SK-N-MC (cell line): ENCODE data around the gene AKR7A2.

Experiments used
- DNase-seq: peaks from one replicate; pipeline ENCODE4 v3.0.0-alpha.2; 2011; ENCODE audit warnings: low read depth, low spot score
- H3K27ac ChIP-seq: fragments of 200-600 bp; sonication (generic); 2 replicates; pipeline ENCODE4 v1.5.1; 2016; ENCODE audit warnings: mixed run types
- H3K36me3 ChIP-seq: fragments of 200-600 bp; sonication (generic); 2 replicates; pipeline ENCODE4 v1.6.1; 2017; ENCODE audit warnings: antibody characterized with exemption, low read length, mixed read lengths; ENCODE audit not compliant: insufficient read depth
- H3K4me3 ChIP-seq: fragments of 200-600 bp; sonication (generic); 2 replicates; pipeline ENCODE4 v1.5.1; 2016
- H3K9ac ChIP-seq: fragments of 200-600 bp; sonication (generic); 2 replicates; pipeline ENCODE4 v1.8.0; 2017; ENCODE audit warnings: mixed run types, mixed read lengths; ENCODE audit not compliant: insufficient read length
- H3K9me3 ChIP-seq: fragments of 200-600 bp; sonication (generic); 2 replicates; pipeline ENCODE4 v1.6.1; 2017; ENCODE audit warnings: low read depth, mild to moderate bottlenecking, antibody characterized with exemption, low read length, moderate library complexity, mixed read lengths
- EZH2 ChIP-seq: fragments of 200-600 bp; sonication (generic); IDR thresholded peaks from one replicate; pipeline ENCODE4 v1.6.1; 2017; ENCODE audit warnings: antibody characterized with exemption
- FOXP2 ChIP-seq: optimal IDR thresholded peaks from 2 replicates; pipeline ENCODE3; 2011; ENCODE audit warnings: mild to moderate bottlenecking, moderate library complexity; ENCODE audit not compliant: insufficient read depth; ENCODE audit errors: extremely low read length, control extremely low read depth
- POLR2AphosphoS5 ChIP-seq: IDR thresholded peaks from 2 replicates; pipeline ENCODE4 v1.6.1; 2012; ENCODE audit warnings: mild to moderate bottlenecking, low read depth, low read length, borderline replicate concordance

Gene AKR7A2

DNA sequence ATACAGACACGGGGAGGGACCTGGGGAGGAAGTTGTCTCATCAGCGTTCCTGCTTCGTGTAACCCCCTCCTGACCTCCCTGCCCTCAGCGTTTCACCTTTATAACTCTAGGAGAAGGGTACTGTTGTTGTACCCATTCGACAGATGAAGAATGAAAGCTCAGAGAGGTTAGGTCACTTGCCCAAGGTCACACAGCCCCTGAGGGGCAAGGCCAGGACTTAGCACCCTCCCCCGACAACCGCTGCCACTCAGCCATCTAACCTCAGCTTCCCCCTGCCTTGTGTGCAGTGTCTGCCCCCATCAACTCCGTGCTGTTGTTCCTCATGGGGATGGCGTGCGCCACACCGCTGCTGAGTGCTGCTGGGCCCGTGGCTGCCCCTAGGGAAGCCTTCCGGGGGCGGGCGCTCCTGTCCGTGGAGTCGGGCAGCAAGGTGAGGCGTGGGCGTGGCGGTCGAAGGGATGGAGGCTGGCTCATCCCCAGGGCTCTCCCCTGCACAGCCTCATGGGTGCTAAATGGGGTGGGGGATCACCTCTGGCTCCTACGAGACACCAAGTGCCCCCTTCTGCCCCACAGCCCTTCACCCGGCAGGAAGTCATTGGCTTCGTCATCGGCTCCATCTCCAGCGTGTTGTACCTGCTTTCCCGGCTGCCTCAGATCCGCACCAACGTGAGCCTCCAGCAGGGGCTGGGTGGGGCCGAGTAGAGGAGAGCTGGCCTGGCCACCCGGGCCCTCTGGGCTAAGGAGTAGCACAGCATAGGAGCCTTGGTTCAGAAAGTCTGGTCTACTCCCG, 14.2 kb upstream of the AKR7A2 start:
- Histone ChIP-seq H3K9me3 (no peaks in the 10 kb centered on the region), H3K36me3 (no peaks in the 10 kb centered on the region), H3K27ac (no peak overlapping the region), H3K9ac (no peak overlapping the region), H3K4me3 (no peak overlapping the region)
- TF ChIP-seq POLR2AphosphoS5, result no peak
- TF ChIP-seq FOXP2, result no peak
- no peak for TF ChIP-seq EZH2
- no peak for DNase-seq

DNA sequence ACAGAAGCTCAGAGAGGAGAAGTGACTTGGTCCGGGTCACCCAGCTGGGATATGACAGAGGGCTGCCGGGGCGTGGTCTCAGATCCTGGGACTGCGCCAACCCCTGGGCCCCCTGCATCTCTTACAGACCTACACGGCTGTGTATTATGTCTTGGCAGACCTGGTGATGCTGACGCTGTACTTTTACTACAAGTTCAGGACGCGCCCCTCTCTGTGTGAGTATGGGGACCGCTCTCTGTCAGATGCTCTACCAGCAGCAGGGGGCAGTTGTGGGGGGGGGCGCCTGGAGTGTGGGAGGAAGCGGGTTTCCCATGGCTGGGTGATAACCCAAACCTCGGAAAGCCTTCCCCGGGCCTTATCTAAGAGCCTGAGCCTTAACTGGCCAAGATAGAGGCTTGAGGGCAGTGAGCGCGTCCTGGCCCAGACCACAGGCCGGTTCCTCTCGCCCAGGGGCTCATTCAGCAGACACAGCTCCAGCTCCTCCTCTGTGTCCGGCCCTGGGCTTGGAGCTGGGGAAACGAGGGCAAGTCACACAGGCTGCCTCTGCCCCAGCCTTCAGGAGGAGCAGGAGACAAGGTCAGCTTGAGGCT, 13.5 kb upstream of the AKR7A2 start:
- no peak for DNase-seq
- Histone ChIP-seq H3K27ac (no peak overlapping the region), H3K9ac (no peak overlapping the region), H3K36me3 (no peaks in the 10 kb centered on the region), H3K9me3 (no peaks in the 10 kb centered on the region), H3K4me3 (no peak overlapping the region)
- TF ChIP-seq POLR2AphosphoS5 (no peak), FOXP2 (no peak), EZH2 (no peak)

DNA sequence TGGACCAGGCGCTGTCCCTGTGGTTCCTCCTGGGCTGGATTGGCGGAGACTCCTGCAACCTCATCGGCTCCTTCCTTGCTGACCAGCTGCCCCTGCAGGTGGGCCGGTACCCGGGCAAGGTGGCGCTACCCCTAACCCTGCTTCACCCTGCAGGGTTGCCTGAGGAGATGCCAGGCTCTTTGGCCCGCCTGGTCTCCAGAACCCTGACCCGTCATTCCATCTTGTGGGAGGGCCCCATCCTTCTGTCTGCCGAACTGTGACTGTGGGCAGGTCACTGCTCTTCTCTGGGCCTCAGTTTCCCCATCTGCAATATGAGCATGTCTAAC, 12.7 kb upstream of the AKR7A2 start:
- Histone ChIP-seq H3K4me3 (no peak overlapping the region), H3K27ac (no peak overlapping the region), H3K9me3 (no peaks in the 10 kb centered on the region), H3K9ac (no peak overlapping the region), H3K36me3 (no peaks in the 10 kb centered on the region)
- DNase-seq, result no peak
- no peak for TF ChIP-seq FOXP2
- TF ChIP-seq POLR2AphosphoS5, result no peak
- no peak for TF ChIP-seq EZH2

DNA sequence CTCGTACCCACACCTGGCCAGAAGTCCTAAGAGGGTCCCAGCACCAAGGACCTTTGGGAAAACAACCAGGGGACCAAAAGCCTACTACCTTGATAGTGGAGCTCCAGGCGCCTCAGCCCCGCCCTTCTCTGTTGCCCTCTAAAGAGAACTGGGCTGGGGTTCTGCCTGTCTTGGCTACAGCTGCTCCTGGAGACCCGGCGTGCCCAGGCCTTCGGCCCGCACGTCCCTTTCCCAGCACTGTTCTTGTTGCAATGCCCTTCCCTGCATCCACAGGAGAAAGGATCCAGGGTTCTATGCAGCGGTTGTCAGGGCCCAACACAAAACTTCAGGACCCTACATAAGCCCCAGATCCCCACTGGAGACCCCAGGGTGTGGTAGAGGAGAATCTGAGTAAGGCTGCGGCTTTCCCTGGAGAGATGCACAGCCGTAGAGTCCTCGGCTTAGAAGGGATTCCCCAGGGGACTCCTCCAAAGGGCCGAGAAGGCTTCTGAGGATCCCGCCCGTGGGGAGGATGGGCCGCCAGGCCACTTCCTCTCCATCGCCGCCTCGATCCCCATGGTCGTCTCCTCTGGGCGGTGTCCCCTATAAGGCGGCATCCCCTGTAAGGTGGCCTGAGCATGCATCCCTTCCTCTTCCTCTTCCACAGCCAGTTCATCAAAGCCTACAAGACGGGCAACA, 12.2 kb upstream of the AKR7A2 start:
- Histone ChIP-seq H3K27ac (no peak overlapping the region), H3K9ac (no peak overlapping the region), H3K4me3 (no peak overlapping the region), H3K36me3 (no peaks in the 10 kb centered on the region), H3K9me3 (no peaks in the 10 kb centered on the region)
- no peak for TF ChIP-seq EZH2
- no peak for DNase-seq

DNA sequence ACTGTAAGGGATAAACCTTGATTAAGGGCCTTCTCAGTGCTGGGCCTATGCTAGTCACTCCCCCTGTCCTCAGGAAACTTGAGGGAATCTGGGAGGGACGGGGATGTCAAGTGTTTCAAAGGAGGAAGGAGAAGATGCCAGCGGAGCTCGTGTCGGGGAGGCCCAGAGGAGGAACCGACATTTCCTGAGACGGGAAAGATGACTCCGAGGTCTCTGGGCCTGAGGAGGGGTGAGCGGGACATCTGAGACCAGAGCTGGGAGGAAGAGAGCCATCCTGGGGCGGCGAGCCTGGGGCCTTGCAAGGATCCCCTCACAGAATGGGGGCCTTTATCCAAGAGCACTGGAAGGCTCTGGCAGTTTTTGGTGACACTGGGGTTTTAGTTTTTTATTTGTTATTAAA, 10.5 kb upstream of the AKR7A2 start:
- Histone ChIP-seq H3K27ac (no peak overlapping the region), H3K9ac (no peak overlapping the region), H3K4me3 (no peak overlapping the region), H3K9me3 (no peaks in the 10 kb centered on the region), H3K36me3 (no peaks in the 10 kb centered on the region)
- no peak for TF ChIP-seq POLR2AphosphoS5
- no peak for TF ChIP-seq EZH2
- TF ChIP-seq FOXP2, result no peak
- DNase-seq, result no peak

DNA sequence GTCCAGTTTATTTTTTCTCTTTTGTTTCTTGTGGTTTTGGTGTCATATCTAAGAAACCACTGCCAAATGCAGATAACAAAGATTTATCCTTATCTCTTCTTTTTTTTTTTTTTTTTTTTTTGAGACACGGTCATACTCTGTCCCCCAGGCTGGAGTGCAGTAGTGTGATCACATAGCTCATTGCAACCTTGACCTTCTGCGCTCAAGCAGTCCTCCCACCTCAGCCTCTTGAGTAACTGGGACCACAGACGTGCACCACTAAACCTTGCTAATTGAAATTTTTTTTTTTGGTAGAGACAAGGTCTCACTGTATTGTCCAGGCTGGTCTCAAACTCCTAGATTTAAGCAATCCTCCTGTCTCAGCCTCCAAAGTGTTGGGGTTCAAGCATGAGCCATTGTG, 9.1 kb upstream of the AKR7A2 start:
- no peak for DNase-seq
- H3K36me3 ChIP-seq, result no peaks in the 10 kb centered on the region
- H3K4me3 ChIP-seq, result no peak overlapping the region
- H3K9ac ChIP-seq, result no peak overlapping the region
- H3K9me3 ChIP-seq, result no peaks in the 10 kb centered on the region
- H3K27ac ChIP-seq, result no peak overlapping the region
- no peak for TF ChIP-seq FOXP2
- TF ChIP-seq EZH2, result no peak
- TF ChIP-seq POLR2AphosphoS5, result no peak

DNA sequence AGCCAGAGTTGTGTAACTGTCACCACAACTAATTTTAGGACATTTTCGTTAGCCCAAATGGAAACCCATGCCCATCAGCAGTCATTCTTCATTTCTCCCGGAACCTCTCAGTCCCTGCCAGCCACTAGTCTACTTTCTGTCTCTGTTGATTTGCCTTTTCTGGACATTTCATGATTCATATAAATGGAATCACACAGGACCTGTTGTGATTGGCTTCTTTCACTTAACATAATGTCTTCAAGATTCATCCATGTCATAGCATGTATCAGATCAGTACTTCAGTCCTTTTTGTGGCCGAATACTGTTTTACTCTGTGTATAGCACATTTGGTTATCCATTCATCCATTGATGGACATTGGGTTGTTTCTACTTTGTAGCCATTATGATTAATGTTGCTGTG, 7.3 kb upstream of the AKR7A2 start:
- no peak overlapping the region for H3K9ac ChIP-seq
- DNase-seq, result no peak

DNA sequence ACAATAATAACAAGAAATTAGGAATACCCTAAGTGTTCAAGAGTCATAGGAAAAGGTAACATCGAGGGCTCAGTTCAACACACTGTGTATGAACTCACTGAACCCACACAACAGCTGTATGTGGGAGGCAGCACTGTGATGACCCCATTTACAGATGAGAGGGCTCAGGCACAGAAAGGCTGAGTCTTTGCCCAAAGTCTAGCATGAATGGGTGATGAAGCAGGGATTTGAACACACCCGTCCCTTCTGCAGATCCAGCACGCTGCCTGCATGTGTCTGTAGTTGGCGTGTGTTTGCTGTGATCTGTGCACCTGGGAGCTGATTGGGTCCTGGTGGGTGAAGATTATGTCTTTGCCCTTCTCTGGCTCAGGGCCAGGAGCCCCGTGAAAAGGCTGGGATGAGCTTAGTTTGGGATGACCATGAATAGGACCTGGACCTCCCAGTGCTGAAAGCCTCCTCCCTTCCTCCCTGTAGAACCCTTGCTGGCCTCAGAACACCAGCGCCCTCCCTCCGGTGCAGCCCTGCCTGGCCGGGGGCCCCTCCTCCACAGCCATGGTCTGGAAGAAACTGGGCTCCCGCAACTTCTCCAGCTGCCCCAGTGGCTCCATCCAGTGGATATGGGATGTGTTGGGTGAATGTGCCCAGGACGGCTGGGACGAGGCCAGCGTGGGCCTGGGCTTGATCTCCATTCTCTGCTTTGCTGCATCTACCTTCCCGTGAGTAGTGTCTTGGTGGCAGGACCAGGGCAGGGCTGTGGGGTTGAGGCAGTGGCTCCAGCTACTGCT, 5.4 kb upstream of the AKR7A2 start:
- no peak for TF ChIP-seq EZH2
- no peak for TF ChIP-seq POLR2AphosphoS5
- no peak for TF ChIP-seq FOXP2
- no peak overlapping the region for H3K27ac ChIP-seq
- H3K9me3 ChIP-seq, result no peaks in the 10 kb centered on the region
- DNase-seq, result no peak
- H3K9ac ChIP-seq, result no peak overlapping the region
- H3K4me3 ChIP-seq, result no peak overlapping the region
- no peaks in the 10 kb centered on the region for H3K36me3 ChIP-seq

More for the DNA sequence above, 7.3 kb upstream of the AKR7A2 start:
- Histone ChIP-seq H3K36me3 (no peaks in the 10 kb centered on the region), H3K9me3 (no peaks in the 10 kb centered on the region), H3K4me3 (no peak overlapping the region), H3K27ac (no peak overlapping the region)
- TF ChIP-seq POLR2AphosphoS5 (no peak), EZH2 (no peak), FOXP2 (no peak)
